RWPE2 (cell line): ENCODE results near the gene LZTR1.

Experiments used
- ATAC-seq: fragments of 200-7000 bp; cut with Tn5 transposase; 3 replicates; pipeline ENCODE4 v1.9.1; 2021; ENCODE audit warnings: low read depth
- DNase-seq: peaks from one replicate; pipeline ENCODE4 v3.0.0-alpha.2; 2020; ENCODE audit warnings: low spot score
- H3K27ac ChIP-seq: fragments of 450-650 bp; 2 replicates; pipeline ENCODE4 v1.5.1; 2017; ENCODE audit warnings: mild to moderate bottlenecking; ENCODE audit not compliant: poor library complexity, severe bottlenecking
- H3K27me3 ChIP-seq: fragments of 250-450 bp; sonication (Bioruptor Pico); 2 replicates; pipeline ENCODE4 v1.5.1; 2021; ENCODE audit warnings: mild to moderate bottlenecking, moderate library complexity; ENCODE audit not compliant: insufficient read depth, poor library complexity, severe bottlenecking
- H3K36me3 ChIP-seq: fragments of 250-450 bp; sonication (Bioruptor Pico); 2 replicates; pipeline ENCODE4 v1.5.1; 2020; ENCODE audit warnings: low read depth, mild to moderate bottlenecking, moderate library complexity
- H3K4me1 ChIP-seq: fragments of 250-450 bp; sonication (Bioruptor Pico); 2 replicates; pipeline ENCODE4 v1.5.1; 2021; ENCODE audit warnings: mild to moderate bottlenecking, moderate library complexity; ENCODE audit not compliant: insufficient read depth, poor library complexity, severe bottlenecking
- H3K4me3 ChIP-seq: fragments of 250-450 bp; sonication (Bioruptor Pico); 2 replicates; pipeline ENCODE4 v1.5.1; 2021; ENCODE audit warnings: mild to moderate bottlenecking, moderate library complexity; ENCODE audit not compliant: severe bottlenecking
- H3K9me3 ChIP-seq: fragments of 250-450 bp; sonication (Bioruptor Pico); 2 replicates; pipeline ENCODE4 v1.5.1; 2021; ENCODE audit warnings: mild to moderate bottlenecking, moderate library complexity; ENCODE audit not compliant: severe bottlenecking
- TF ChIP-seq, protein P1 (sequence below): fragments of 450-650 bp; IDR thresholded peaks from one replicate; pipeline ENCODE4 v1.5.1; 2017; ENCODE audit warnings: mild to moderate bottlenecking, moderate library complexity; ENCODE audit not compliant: poor library complexity, severe bottlenecking

LZTR1 gene

DNA sequence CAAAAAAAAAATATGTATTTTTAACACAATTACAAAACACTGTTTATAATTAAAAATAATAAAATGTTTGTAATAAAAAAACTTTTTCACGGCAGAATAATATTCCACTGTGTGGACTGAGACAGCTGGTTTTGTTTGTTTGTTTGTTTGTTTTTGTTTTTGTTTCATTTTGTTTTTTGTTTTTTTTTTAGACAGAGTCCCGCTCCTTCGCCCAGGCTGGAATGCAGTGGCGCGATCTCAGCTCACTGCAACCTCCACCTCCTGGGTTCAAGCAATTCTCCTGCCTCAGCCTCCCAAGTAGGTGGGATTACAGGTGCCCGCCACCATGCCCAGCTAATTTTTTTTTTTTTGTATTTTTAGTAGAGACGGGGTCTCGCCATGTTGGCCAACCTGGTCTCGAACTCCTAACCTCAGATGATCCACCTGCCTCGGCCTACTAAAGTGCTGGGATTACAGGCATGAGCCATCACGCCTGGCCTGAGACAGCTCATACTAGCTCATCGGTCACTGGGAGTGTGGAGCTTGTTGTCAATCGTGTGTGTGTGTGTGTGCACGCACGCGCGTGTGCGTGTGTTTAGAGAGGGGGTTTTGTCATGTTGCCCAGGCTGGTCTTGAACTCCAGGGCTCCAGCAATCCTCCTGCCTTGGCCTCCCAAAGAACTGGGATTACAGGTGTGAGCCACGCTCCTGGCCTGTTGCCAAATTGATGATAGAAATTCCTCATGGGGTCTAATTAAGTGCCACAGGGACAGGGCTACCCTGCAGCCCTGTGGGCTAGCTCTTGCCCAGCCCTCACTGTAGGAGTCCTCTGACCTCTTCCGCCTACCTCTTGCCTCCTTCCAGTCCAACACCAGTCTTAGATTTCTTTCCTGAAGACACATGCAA, 22.3 kb upstream of the LZTR1 start:
- H3K36me3 ChIP-seq, result 0 out of 2 replicates have a peak, but pooled peaks cover under 1% of the 10 kb centered on the region
- peaks cover 15% of the 10 kb centered on the region for H3K4me1 ChIP-seq
- H3K4me3 ChIP-seq, result no peak overlapping the region
- peaks cover 1% of the 10 kb centered on the region for H3K9me3 ChIP-seq
- TF ChIP-seq, protein P1, sequence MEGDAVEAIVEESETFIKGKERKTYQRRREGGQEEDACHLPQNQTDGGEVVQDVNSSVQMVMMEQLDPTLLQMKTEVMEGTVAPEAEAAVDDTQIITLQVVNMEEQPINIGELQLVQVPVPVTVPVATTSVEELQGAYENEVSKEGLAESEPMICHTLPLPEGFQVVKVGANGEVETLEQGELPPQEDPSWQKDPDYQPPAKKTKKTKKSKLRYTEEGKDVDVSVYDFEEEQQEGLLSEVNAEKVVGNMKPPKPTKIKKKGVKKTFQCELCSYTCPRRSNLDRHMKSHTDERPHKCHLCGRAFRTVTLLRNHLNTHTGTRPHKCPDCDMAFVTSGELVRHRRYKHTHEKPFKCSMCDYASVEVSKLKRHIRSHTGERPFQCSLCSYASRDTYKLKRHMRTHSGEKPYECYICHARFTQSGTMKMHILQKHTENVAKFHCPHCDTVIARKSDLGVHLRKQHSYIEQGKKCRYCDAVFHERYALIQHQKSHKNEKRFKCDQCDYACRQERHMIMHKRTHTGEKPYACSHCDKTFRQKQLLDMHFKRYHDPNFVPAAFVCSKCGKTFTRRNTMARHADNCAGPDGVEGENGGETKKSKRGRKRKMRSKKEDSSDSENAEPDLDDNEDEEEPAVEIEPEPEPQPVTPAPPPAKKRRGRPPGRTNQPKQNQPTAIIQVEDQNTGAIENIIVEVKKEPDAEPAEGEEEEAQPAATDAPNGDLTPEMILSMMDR, result no peak
- DNase-seq (no peak), ATAC-seq (no peak)
- H3K27ac ChIP-seq, result no peak overlapping the region
- H3K27me3 ChIP-seq, result no peaks in the 10 kb centered on the region

DNA sequence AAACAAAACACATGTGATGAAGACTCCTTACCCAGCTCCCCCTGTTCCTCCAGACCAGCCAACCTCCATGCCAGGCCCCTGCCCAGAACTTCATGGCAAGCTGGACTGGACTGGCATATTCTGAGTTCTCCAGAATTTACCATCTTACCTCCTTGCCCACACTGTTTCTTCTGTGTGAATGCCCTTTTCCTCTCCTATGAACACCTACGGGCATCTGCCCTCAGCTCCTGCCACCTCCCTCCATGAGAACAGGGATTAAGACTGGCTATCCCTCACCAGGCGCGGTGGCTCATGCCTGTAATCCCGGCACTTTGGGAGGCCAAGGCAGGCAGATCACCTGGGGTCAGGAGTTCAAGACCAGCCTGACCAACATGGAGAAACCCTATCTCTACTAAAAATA, 21.5 kb upstream of the LZTR1 start:
- H3K27me3 ChIP-seq, result no peaks in the 10 kb centered on the region
- ATAC-seq, result no peak
- H3K36me3 ChIP-seq, result no peaks in the 10 kb centered on the region
- H3K4me3 ChIP-seq, result no peak overlapping the region
- TF ChIP-seq, protein P1, result no peak
- no peak for DNase-seq
- H3K27ac ChIP-seq, result no peak overlapping the region
- peaks cover 14% of the 10 kb centered on the region for H3K4me1 ChIP-seq
- H3K9me3 ChIP-seq, result peaks cover 1% of the 10 kb centered on the region

DNA sequence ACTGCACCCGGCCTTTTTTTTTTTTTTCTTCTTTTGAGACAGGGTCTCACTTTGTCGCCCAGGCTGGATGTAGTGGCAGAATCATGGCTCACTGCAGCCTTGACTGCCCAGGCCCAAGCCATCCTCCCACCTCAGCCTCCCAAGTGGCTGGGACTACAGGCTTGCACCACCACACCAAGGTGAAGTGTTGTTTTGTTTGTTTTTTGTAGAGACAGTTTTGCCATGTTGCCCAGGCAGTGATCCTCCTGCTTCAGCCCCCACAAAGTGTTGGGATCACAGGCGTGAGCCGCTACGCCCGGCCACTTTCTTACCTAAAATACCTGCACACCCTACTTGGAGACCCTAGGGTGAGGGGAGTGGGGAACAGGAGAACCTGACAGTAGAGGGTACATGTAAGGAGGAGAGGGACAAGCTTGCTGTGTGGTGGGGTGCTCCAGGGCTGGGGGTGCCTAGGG, 19.6 kb upstream of the LZTR1 start:
- ATAC-seq (no peak), DNase-seq (no peak)
- Histone ChIP-seq H3K9me3 (peaks cover 1% of the 10 kb centered on the region), H3K27me3 (no peaks in the 10 kb centered on the region), H3K4me3 (no peak overlapping the region), H3K4me1 (peaks cover 9% of the 10 kb centered on the region), H3K36me3 (no peaks in the 10 kb centered on the region), H3K27ac (no peak overlapping the region)
- TF ChIP-seq, protein P1, result no peak

DNA sequence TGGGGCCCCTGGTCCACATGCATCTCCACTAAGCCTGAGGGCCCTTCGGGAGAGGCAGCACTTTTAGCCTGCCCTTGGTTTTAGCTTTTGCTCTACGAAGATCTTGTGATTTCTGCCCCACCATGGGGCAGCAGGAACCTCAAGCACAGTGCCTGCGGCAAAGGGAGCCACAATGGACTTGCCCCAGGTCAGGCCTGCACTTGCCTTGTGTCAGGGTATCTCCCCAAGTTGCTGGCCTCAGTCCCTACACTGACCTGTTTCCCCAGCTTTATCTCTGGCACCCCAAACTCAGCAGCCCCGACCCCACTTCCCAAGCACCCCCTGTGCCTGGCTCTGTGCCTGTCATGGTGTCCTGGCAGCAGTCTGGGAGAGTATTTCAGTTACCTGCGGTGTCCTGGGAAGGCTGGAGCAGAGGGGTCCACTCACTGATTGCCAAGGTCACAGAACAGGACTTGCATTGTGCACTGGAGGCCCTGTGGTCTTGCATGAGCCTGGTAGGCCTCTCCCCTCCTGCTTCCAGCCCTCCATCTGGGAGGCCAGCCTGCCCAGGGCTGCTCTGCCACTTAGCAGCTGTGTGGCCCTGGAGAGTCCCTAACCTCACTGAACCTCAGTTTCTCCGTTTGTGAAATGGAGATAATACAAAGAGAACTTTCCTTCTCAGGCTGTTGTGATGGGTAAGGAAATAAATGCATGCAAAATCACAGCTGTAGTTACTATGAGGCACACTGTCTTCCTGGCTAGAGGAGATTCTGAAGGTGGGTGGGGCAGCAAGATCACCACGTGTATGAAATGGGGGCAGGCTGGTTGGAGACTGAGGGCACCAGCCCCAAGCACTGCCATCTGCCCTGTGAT, 18.7 kb upstream of the LZTR1 start:
- Histone ChIP-seq H3K4me1 (peaks cover 6% of the 10 kb centered on the region), H3K9me3 (peaks cover 1% of the 10 kb centered on the region), H3K4me3 (no peak overlapping the region), H3K36me3 (no peaks in the 10 kb centered on the region), H3K27ac (no peak overlapping the region), H3K27me3 (no peaks in the 10 kb centered on the region)
- TF ChIP-seq, protein P1, result no peak
- DNase-seq, result no peak
- no peak for ATAC-seq
